BE2C (cell line): ENCODE data around the gene ANKRD60.

ENCODE experiments used
- DNase-seq: peaks from one replicate; pipeline ENCODE4 v3.0.0-alpha.2; 2020
- H3K27me3 ChIP-seq: fragments of 250-450 bp; sonication (Bioruptor Pico); 2 replicates; pipeline ENCODE4 v1.5.1; 2020; ENCODE audit warnings: mild to moderate bottlenecking
- H3K36me3 ChIP-seq: fragments of 250-450 bp; sonication (Bioruptor Pico); 2 replicates; pipeline ENCODE4 v1.5.1; 2020; ENCODE audit warnings: mild to moderate bottlenecking
- H3K4me1 ChIP-seq: fragments of 250-450 bp; sonication (Bioruptor Pico); 2 replicates; pipeline ENCODE4 v1.5.1; 2020
- H3K4me3 ChIP-seq: 2 replicates; pipeline ENCODE4 v1.5.1; 2011; ENCODE audit warnings: low read depth, low read length
- H3K9me3 ChIP-seq: fragments of 250-450 bp; sonication (Bioruptor Pico); 2 replicates; pipeline ENCODE4 v1.5.1; 2020
- CTCF ChIP-seq: IDR thresholded peaks from 2 replicates; pipeline ENCODE4 v1.5.1; 2012; ENCODE audit warnings: mild to moderate bottlenecking, low read depth, low read length

ANKRD60 gene

DNA sequence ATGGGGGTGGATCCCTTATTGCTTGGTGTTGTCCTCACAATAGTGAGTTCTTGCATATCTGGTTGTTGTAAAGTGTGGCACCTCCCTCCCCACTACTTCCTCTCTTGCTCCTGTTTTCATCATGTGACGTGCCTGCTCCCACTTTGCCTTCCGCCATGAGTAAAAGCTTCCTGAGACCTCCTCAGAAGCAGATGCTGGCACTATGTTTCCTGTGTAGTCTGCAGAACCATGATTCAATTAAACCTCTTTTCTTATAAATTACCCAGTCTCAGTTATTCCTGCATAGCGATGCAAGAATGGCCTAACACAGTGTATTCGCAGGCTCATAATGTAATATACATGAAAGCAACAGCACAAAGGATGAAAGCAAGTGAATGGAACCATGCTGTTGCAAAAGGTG, 28.4 kb upstream of the ANKRD60 start:
- Histone ChIP-seq H3K4me1 (peaks cover 32% of the 10 kb centered on the region), H3K4me3 (no peak overlapping the region), H3K9me3 (no peaks in the 10 kb centered on the region; the same call in 1 of the 2 replicates), H3K36me3 (no peaks in the 10 kb centered on the region), H3K27me3 (no peaks in the 10 kb centered on the region)
- DNase-seq = peak; percentile 40
- no peak for TF ChIP-seq CTCF

- Histone ChIP-seq H3K4me1 (peaks cover 32% of the 10 kb centered on the region), H3K36me3 (no peaks in the 10 kb centered on the region), H3K9me3 (no peaks in the 10 kb centered on the region; the same call in 1 of the 2 replicates), H3K27me3 (no peaks in the 10 kb centered on the region), H3K4me3 (no peak overlapping the region)
- DNase-seq = no peak
- no peak for TF ChIP-seq CTCF
These were observed 27.9 kb upstream of the ANKRD60 start for GRCh38 chr20:58256307-58256706.

DNA sequence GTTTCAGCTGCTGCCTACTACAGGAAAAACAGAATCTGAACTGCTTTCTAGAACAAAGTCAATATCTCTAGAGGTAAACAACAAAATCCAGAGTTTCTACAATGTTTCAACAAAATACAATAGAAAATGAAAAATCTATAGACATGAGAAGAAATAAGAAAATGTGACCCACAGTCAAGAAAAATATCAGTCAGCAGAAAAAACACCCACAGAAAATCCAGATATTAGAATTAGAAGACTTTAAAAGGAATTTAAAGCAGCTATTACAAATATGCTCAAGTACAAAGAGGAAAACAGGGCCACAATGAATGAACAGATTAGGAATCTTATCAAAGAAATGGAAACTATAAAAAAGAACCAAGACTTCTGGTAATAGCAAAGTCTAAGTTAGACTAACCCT, 26.4 kb upstream of the ANKRD60 start:
- Histone ChIP-seq H3K4me3 (no peak overlapping the region), H3K9me3 (no peaks in the 10 kb centered on the region; the same call in 1 of the 2 replicates), H3K27me3 (no peaks in the 10 kb centered on the region), H3K4me1 (peaks cover 24% of the 10 kb centered on the region), H3K36me3 (no peaks in the 10 kb centered on the region)
- no peak for DNase-seq
- TF ChIP-seq CTCF = no peak

GRCh38 chr20:58251979-58252591, 23.6 kb upstream of the ANKRD60 start:
- Histone ChIP-seq H3K4me1 (peaks cover 7% of the 10 kb centered on the region), H3K36me3 (no peaks in the 10 kb centered on the region), H3K27me3 (no peaks in the 10 kb centered on the region), H3K4me3 (no peak overlapping the region), H3K9me3 (no peaks in the 10 kb centered on the region; the same call in 1 of the 2 replicates)
- DNase-seq = no peak
- TF ChIP-seq CTCF = no peak

GRCh38 chr20:58251348-58251978, 23.0 kb upstream of the ANKRD60 start:
- H3K36me3 ChIP-seq = no peaks in the 10 kb centered on the region
- TF ChIP-seq CTCF = no peak

DNA sequence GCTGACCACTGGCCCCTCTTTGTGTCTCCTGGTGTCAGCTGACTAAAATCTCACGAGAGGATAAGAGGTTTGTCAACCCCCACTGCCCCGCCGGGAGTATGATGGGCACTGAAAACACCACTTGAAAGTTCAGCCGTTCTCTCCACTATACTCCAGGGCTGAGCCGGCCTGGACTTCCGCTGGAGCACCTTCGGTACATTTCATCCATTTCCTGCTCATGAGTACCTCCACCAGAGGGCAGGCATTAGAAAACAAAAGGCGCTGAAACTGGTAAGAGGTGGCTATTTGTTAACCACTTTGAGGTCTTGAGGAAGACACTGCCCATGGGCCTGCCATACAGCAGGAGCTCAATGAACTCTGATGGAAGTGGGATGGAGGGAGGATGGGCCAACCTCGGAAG, 17.9 kb upstream of the ANKRD60 start:
- Histone ChIP-seq H3K36me3 (peaks cover 7% of the 10 kb centered on the region), H3K9me3 (no peaks in the 10 kb centered on the region), H3K4me3 (no peak overlapping the region), H3K27me3 (no peaks in the 10 kb centered on the region), H3K4me1 (no peaks in the 10 kb centered on the region; the same call in 1 of the 2 replicates)
- DNase-seq = peak; percentile 50
- peak; percentile 77 for TF ChIP-seq CTCF

More at GRCh38 chr20:58251348-58251978, 23.0 kb upstream of the ANKRD60 start:
- DNase-seq = no peak
- no peaks in the 10 kb centered on the region; the same call in 1 of the 2 replicates for H3K9me3 ChIP-seq
- peaks cover under 1% of the 10 kb centered on the region for H3K4me1 ChIP-seq
- H3K4me3 ChIP-seq = no peak overlapping the region
- no peaks in the 10 kb centered on the region for H3K27me3 ChIP-seq
